IMR-90 (cell line): ENCODE results near the gene MYH11. TPM values are rescaled to one million over a fixed set of nuclear protein-coding genes. Genes with fewer than 3 reads are reported as not detected.

Experiments used
- ATAC-seq: fragments of 200-7000 bp; cut with Tn5 transposase; 2 replicates; pipeline ENCODE4 v1.9.1; 2020; ENCODE audit warnings: low read depth, mild to moderate bottlenecking, moderate library complexity
- BruUV-seq: library from RNA; stranded (reverse); fragments of 400-500 nt; replicated peaks from 2 replicates; lab custom pipeline; 2021; lab: Mats Ljungman, UMichigan
- CTCF ChIA-PET: fragments of 300-600 bp; formaldehyde crosslinking; extraction: SDS; loops from one replicate; lab custom pipeline; 2021; ENCODE audit warnings: antibody characterized with exemption; lab: Yijun Ruan, JAX
- POLR2A ChIA-PET: fragments of 300-600 bp; sonication (Branson Sonifier 250); formaldehyde crosslinking; loops from one replicate; lab custom pipeline; 2022; ENCODE audit warnings: antibody characterized with exemption; ENCODE audit not compliant: unreplicated experiment; lab: Charles Lee
- DNase-seq: peaks from one replicate; pipeline ENCODE4 v3.0.0; 2013
- H2AFZ ChIP-seq: replicated peaks from 2 replicates; pipeline ENCODE3; 2013; ENCODE audit warnings: low read length, mild to moderate bottlenecking; ENCODE audit not compliant: poor library complexity
- H2AK5ac ChIP-seq: 2 replicates; pipeline ENCODE4 v1.6.1; 2013; ENCODE audit warnings: low read depth, low read length, inconsistent platforms
- H2AK9ac ChIP-seq: replicated peaks from 2 replicates; pipeline ENCODE3; 2013; ENCODE audit warnings: mild to moderate bottlenecking, low read depth, low read length, moderate library complexity; ENCODE audit not compliant: poor library complexity
- H2BK120ac ChIP-seq: 2 replicates; pipeline ENCODE4 v1.6.1; 2013; ENCODE audit warnings: low read depth, low read length, inconsistent platforms
- H2BK15ac ChIP-seq: 3 replicates; pipeline ENCODE4 v1.6.1; 2013; ENCODE audit warnings: low read depth, low read length, inconsistent platforms
- H2BK20ac ChIP-seq: 2 replicates; pipeline ENCODE4 v1.6.1; 2013; ENCODE audit warnings: low read depth, mild to moderate bottlenecking, inconsistent platforms, low read length, moderate library complexity
- H2BK5ac ChIP-seq: 2 replicates; pipeline ENCODE4 v1.6.1; 2013; ENCODE audit warnings: mild to moderate bottlenecking, low read depth, low read length, inconsistent platforms; ENCODE audit not compliant: poor library complexity, severe bottlenecking
- H3K14ac ChIP-seq: replicated peaks from 2 replicates; pipeline ENCODE4 v1.6.1; 2013; ENCODE audit warnings: low read depth, low read length, inconsistent platforms
- H3K18ac ChIP-seq: 2 replicates; pipeline ENCODE4 v1.6.1; 2013; ENCODE audit warnings: low read depth, low read length, control low read depth
- H3K23ac ChIP-seq: 2 replicates; pipeline ENCODE4 v1.6.1; 2013; ENCODE audit warnings: low read depth, low read length, inconsistent platforms
- H3K27ac ChIP-seq: 2 replicates; pipeline ENCODE4 v1.5.1; 2013; ENCODE audit warnings: mild to moderate bottlenecking, control low read depth, low read length; ENCODE audit not compliant: insufficient read depth
- H3K27me3 ChIP-seq: 2 replicates; pipeline ENCODE4 v1.6.1; 2013; ENCODE audit warnings: low read length; ENCODE audit not compliant: control insufficient read depth, insufficient read depth
- H3K36me3 ChIP-seq: 2 replicates; pipeline ENCODE4 v1.6.1; 2013; ENCODE audit warnings: low read length, mixed read lengths; ENCODE audit not compliant: control insufficient read depth, insufficient read depth
- H3K4ac ChIP-seq: 2 replicates; pipeline ENCODE4 v1.6.1; 2013; ENCODE audit warnings: low read depth, low read length, inconsistent platforms
- H3K4me1 ChIP-seq: 2 replicates; pipeline ENCODE4 v1.6.1; 2013; ENCODE audit warnings: low read length, mixed read lengths; ENCODE audit not compliant: control insufficient read depth, insufficient read depth
- H3K4me2 ChIP-seq: 2 replicates; pipeline ENCODE4 v1.6.1; 2013; ENCODE audit warnings: low read depth, mild to moderate bottlenecking, control low read depth, low read length, moderate library complexity
- H3K4me3 ChIP-seq: 2 replicates; pipeline ENCODE4 v1.5.1; 2013; ENCODE audit warnings: low read depth, mild to moderate bottlenecking, control low read depth, low read length, moderate library complexity; ENCODE audit not compliant: insufficient read depth
- H3K56ac ChIP-seq: 2 replicates; pipeline ENCODE4 v1.6.1; 2013; ENCODE audit warnings: low read length, inconsistent platforms; ENCODE audit not compliant: insufficient read depth; ENCODE audit errors: extremely low read depth
- H3K79me1 ChIP-seq, 2 experiments: 2 replicates each; pipeline ENCODE4 v1.6.1; 2013; ENCODE audit warnings: low read length in 2 of 2, inconsistent platforms in 1 of 2, low read depth in 1 of 2
- H3K9ac ChIP-seq: 2 replicates; pipeline ENCODE4 v1.6.1; 2013; ENCODE audit warnings: low read depth, low read length, control low read depth
- H3K9me1 ChIP-seq: 2 replicates; pipeline ENCODE4 v1.6.1; 2013; ENCODE audit warnings: low read length, inconsistent platforms; ENCODE audit not compliant: insufficient read depth
- H3K9me3 ChIP-seq: 2 replicates; pipeline ENCODE4 v1.6.1; 2013; ENCODE audit warnings: low read length; ENCODE audit not compliant: control insufficient read depth, insufficient read depth
- H4K20me1 ChIP-seq: 2 replicates; pipeline ENCODE4 v1.6.1; 2013; ENCODE audit warnings: low read length, inconsistent platforms; ENCODE audit not compliant: insufficient read depth
- H4K5ac ChIP-seq: 2 replicates; pipeline ENCODE4 v1.6.1; 2013; ENCODE audit warnings: mild to moderate bottlenecking, low read depth, low read length, control low read depth
- H4K8ac ChIP-seq, 2 experiments: 2 replicates each; pipeline ENCODE4 v1.6.1; 2013; ENCODE audit warnings: low read depth in 2 of 2, low read length in 2 of 2, control low read depth in 1 of 2, inconsistent platforms in 1 of 2
- H4K91ac ChIP-seq: 2 replicates; pipeline ENCODE4 v1.6.1; 2013; ENCODE audit warnings: low read depth, low read length, inconsistent platforms; ENCODE audit not compliant: insufficient read depth
- CHD1 ChIP-seq: IDR thresholded peaks from 2 replicates; pipeline ENCODE4 v1.6.1; 2012; ENCODE audit warnings: low read depth, low read length, improper control_type of control experiment
- CTCF ChIP-seq: conservative IDR thresholded peaks from 2 replicates; pipeline ENCODE4 v1.5.1; 2012; ENCODE audit warnings: mild to moderate bottlenecking, low read depth, low read length, improper control_type of control experiment
- RAD21 ChIP-seq: IDR thresholded peaks from 2 replicates; pipeline ENCODE4 v1.6.1; 2012; ENCODE audit warnings: low read length, improper control_type of control experiment
- RCOR1 ChIP-seq: IDR thresholded peaks from 2 replicates; pipeline ENCODE4 v1.6.1; 2012; ENCODE audit warnings: mild to moderate bottlenecking, low read length, improper control_type of control experiment; ENCODE audit not compliant: insufficient replicate concordance
- SMC3 ChIP-seq: fragments of 150-350 bp; IDR thresholded peaks from 2 replicates; pipeline ENCODE4 v1.6.1; 2016; ENCODE audit warnings: low read depth, mild to moderate bottlenecking, antibody characterized with exemption, low read length, moderate library complexity
- WGBS, 2 experiments: methylation state at CpG; one replicate each; pipeline versions ENCODE4 v1.1.5 to v1.1.7; 2013; ENCODE audit warnings: missing lambda C conversion rate in 2 of 2; ENCODE audit not compliant: insufficient read length in 1 of 2; ENCODE audit errors: extremely low coverage in 2 of 2; 5-methylcytosine and 5-hydroxymethylcytosine counted together
- dilution Hi-C: fragments of 300-500 bp; cut with HindIII; formaldehyde crosslinking; loops from one replicate; pipeline ENCODE4 v1.14.3; 2018; ENCODE audit warnings: low sequenced_read_pairs; ENCODE audit not compliant: unreplicated experiment
- in situ Hi-C: fragments of 300-500 bp; cut with MboI; formaldehyde crosslinking; loops from 3 replicates; pipeline ENCODE4 v1.14.3; 2019; ENCODE audit warnings: low sequenced_read_pairs, inconsistent platforms, mixed read lengths
- intact Hi-C: fragments of 100-400 bp; cut with micrococcal nuclease; formaldehyde crosslinking; loops from 2 replicates; pipeline ENCODE4 v1.10.0; 2022
- polyA plus RNA-seq, 3 experiments: library from polyadenylated mRNA; depleted of rRNA; stranded (reverse); fragments of >200 nt; gene quantifications; 2 replicates each; pipeline ENCODE4 v1.2.3, GENCODE V29; 2012; ENCODE audit warnings: low replicate concordance in 1 of 3
- total RNA-seq: library from RNA; depleted of rRNA; stranded (reverse); fragments of >200 nt; gene quantifications from 2 replicates; pipeline ENCODE4 v1.2.3, GENCODE V29; 2012

MYH11 gene
- total and polyA plus RNA-seq, 2 of the 4 experiments (the other 2 are of a cell fraction), result under 0.01 to 0.12 TPM

GRCh38 chr16:15765880-15766279, 90.9 kb downstream of the MYH11 start:
- in situ Hi-C loops, result loop anchor here (10.0 kb wide), 1 partner anchor 429 kb away; no protein-coding TSS in a partner anchor
- WGBS, 2 experiments, result 67% methylated on average over 1 of the region's 3 CpGs; no CpG with 5 or more reads in 1 of the 2 experiments
- peak; percentile 89 for ATAC-seq

More at GRCh38 chr16:15765880-15766279, 90.9 kb downstream of the MYH11 start:
- peak overlapping the region; percentile 23 for H2AK9ac ChIP-seq
- TF ChIP-seq RCOR1 (no peak), RAD21 (peak; percentile 80), CTCF (peak; percentile 71), CHD1 (no peak), SMC3 (peak; percentile 65)
- no peaks in the 10 kb centered on the region for H3K9me3 ChIP-seq
- no peaks in the 10 kb centered on the region; the same call in 1 of the 2 replicates for H3K9me1 ChIP-seq
- H4K20me1 ChIP-seq, result no peaks in the 10 kb centered on the region
- H2BK5ac ChIP-seq, result no peak overlapping the region
- H2BK15ac ChIP-seq, result no peak overlapping the region
- BruUV-seq, result no TSS peak
- H3K36me3 ChIP-seq, result no peaks in the 10 kb centered on the region
- no peak overlapping the region for H4K91ac ChIP-seq
- no peak overlapping the region for H4K5ac ChIP-seq
- H3K27me3 ChIP-seq, result peaks cover 5% of the 10 kb centered on the region
- H2AK5ac ChIP-seq, result no peak overlapping the region
- no peak overlapping the region for H2BK120ac ChIP-seq
- no peak overlapping the region for H3K4me2 ChIP-seq
- ChIA-PET POLR2A (no interaction called here), CTCF (interaction anchor here (1.0 to 1.8 kb wide), 3 partner anchors 8 to 15 kb away, joined by 3 to 5 read pairs (median 4); no protein-coding TSS in a partner anchor)
- H3K18ac ChIP-seq, result no peak overlapping the region
- H3K4ac ChIP-seq, result no peak overlapping the region; the same call in 1 of the 2 replicates
- no peak overlapping the region for H3K56ac ChIP-seq
- H3K9ac ChIP-seq, result no peak overlapping the region
- dilution Hi-C loops (no loop called here), intact Hi-C loops (loop anchor here (5.0 kb wide), 2 partner anchors 56 to 361 kb away; no protein-coding TSS in a partner anchor)
- H3K4me1 ChIP-seq, result peaks cover 3% of the 10 kb centered on the region
- no peak overlapping the region for H4K8ac ChIP-seq
- DNase-seq, result peak; percentile 39
- H3K4me3 ChIP-seq, result no peak overlapping the region
- no peak overlapping the region for H3K14ac ChIP-seq
- no peak overlapping the region for H3K23ac ChIP-seq
- H3K79me1 ChIP-seq, result no peaks in the 10 kb centered on the region
- no peak overlapping the region for H2AFZ ChIP-seq
- no peak overlapping the region; the same call in 1 of the 2 replicates for H2BK20ac ChIP-seq
- H3K27ac ChIP-seq, result no peak overlapping the region
